Endodermal cell (in vitro differentiated cells): Measurements from ENCODE around the gene ZNF500. TPM values are rescaled to one million over a fixed set of nuclear protein-coding genes. Genes with fewer than 3 reads are reported as not detected.

Experiments
- DNase-seq: peaks from one replicate; pipeline ENCODE4 v3.0.0-alpha.2; 2017
- H3K27ac ChIP-seq: 2 replicates; pipeline ENCODE4 v1.5.1; 2013; ENCODE audit warnings: mild to moderate bottlenecking, low read depth, low read length, moderate library complexity
- H3K27me3 ChIP-seq: 2 replicates; pipeline ENCODE4 v1.6.1; 2013; ENCODE audit warnings: mild to moderate bottlenecking, low read length, moderate library complexity; ENCODE audit not compliant: insufficient read depth, control insufficient read depth, poor library complexity, severe bottlenecking
- H3K36me3 ChIP-seq: 2 replicates; pipeline ENCODE4 v1.7.0; 2013; ENCODE audit warnings: mild to moderate bottlenecking, low read length, moderate library complexity; ENCODE audit not compliant: control insufficient read depth, insufficient read depth
- H3K4me1 ChIP-seq: one replicate; pipeline ENCODE4 v1.7.0; 2013; ENCODE audit warnings: low read length; ENCODE audit not compliant: control insufficient read depth, insufficient read depth
- H3K4me3 ChIP-seq: 2 replicates; pipeline ENCODE4 v1.5.1; 2013; ENCODE audit warnings: mild to moderate bottlenecking, low read length, moderate library complexity
- H3K9ac ChIP-seq: 2 replicates; pipeline ENCODE4 v1.6.1; 2013; ENCODE audit warnings: mild to moderate bottlenecking, low read length, moderate library complexity; ENCODE audit not compliant: poor library complexity, severe bottlenecking; ENCODE audit errors: extremely low read depth
- H3K9me3 ChIP-seq: 2 replicates; pipeline ENCODE4 v1.6.1; 2013; ENCODE audit warnings: mild to moderate bottlenecking, low read length, moderate library complexity; ENCODE audit not compliant: control insufficient read depth
- H3K27ac Mint-ChIP-seq: 2 replicates; pipeline ENCODE4 v1.8.0; 2020; ENCODE audit warnings: mixed read lengths
- H3K27me3 Mint-ChIP-seq: 2 replicates; pipeline ENCODE4 v1.8.0; 2021; ENCODE audit warnings: mild to moderate bottlenecking, mixed read lengths; ENCODE audit not compliant: insufficient read depth
- H3K36me3 Mint-ChIP-seq: 2 replicates; pipeline ENCODE4 v1.8.0; 2020; ENCODE audit warnings: low read depth, mixed read lengths
- H3K4me1 Mint-ChIP-seq: 2 replicates; pipeline ENCODE4 v1.8.0; 2020; ENCODE audit warnings: mixed read lengths
- H3K4me3 Mint-ChIP-seq: 2 replicates; pipeline ENCODE4 v1.8.0; 2020; ENCODE audit warnings: mild to moderate bottlenecking, moderate library complexity, mixed read lengths
- H3K9me3 Mint-ChIP-seq: 2 replicates; pipeline ENCODE4 v1.8.0; 2020; ENCODE audit warnings: mild to moderate bottlenecking, mixed read lengths
- CTCF ChIP-seq: fragments of 200-600 bp; sonication (generic); conservative IDR thresholded peaks from 2 replicates; pipeline ENCODE4 v1.5.0; 2021; ENCODE audit warnings: antibody characterized with exemption, mild to moderate bottlenecking
- WGBS, 2 experiments: methylation state at CpG; one replicate each; pipeline versions ENCODE4 v1.1.5 to v1.1.7; 2013; ENCODE audit warnings: missing lambda C conversion rate in 2 of 2, mixed read lengths in 1 of 2; ENCODE audit not compliant: insufficient coverage in 1 of 2, insufficient read length in 1 of 2; 5-methylcytosine and 5-hydroxymethylcytosine counted together
- total RNA-seq, 2 donors: library from RNA; stranded (reverse); fragmentation: NEBNext Ultra II Directional in 1 of 2; extraction: Animal tissue kit (Norgen Biotek cat#: 25700) in 1 of 2; gene quantifications; 2 replicates in 1 of 2; 3 replicates in 1 of 2; pipeline ENCODE4 v1.2.1, GENCODE V29; 2021

ZNF500 gene
- total RNA-seq, 2 donors from 2014 or later: 17.2 to 21.6 TPM

GRCh38 chr16:4777339-4778049 lies 10.5 kb upstream of the ZNF500 start:
- Mint-ChIP-seq H3K36me3 (no peaks in the 10 kb centered on the region), H3K27ac (no peak overlapping the region), H3K4me1 (peaks cover 5% of the 10 kb centered on the region), H3K9me3 (no peaks in the 10 kb centered on the region), H3K27me3 (no peaks in the 10 kb centered on the region), H3K4me3 (no peak overlapping the region)
- no peak for DNase-seq
- Histone ChIP-seq H3K27ac (no peak overlapping the region), H3K27me3 (no peaks in the 10 kb centered on the region), H3K36me3 (no peaks in the 10 kb centered on the region), H3K4me1 (peaks cover 3% of the 10 kb centered on the region), H3K4me3 (no peak overlapping the region), H3K9me3 (no peaks in the 10 kb centered on the region), H3K9ac (no peak overlapping the region)
- 91 to 93% methylated on average over 7 to 17 of the region's 17 CpGs for WGBS, 2 experiments
- no peak for TF ChIP-seq CTCF

GRCh38 chr16:4776141-4776705 lies 9.3 kb upstream of the ZNF500 start:
- 92 to 100% methylated on average over 1 to 2 of the region's 2 CpGs for WGBS, 2 experiments
- H3K27ac ChIP-seq: no peak overlapping the region
- no peak overlapping the region for H3K27ac Mint-ChIP-seq
- TF ChIP-seq CTCF: no peak
- peaks cover 5% of the 10 kb centered on the region for H3K4me1 Mint-ChIP-seq
- H3K9ac ChIP-seq: no peak overlapping the region
- no peaks in the 10 kb centered on the region for H3K36me3 ChIP-seq
- no peaks in the 10 kb centered on the region for H3K9me3 ChIP-seq
- no peak overlapping the region for H3K4me3 ChIP-seq
- no peaks in the 10 kb centered on the region for H3K9me3 Mint-ChIP-seq
- no peaks in the 10 kb centered on the region for H3K36me3 Mint-ChIP-seq
- H3K4me3 Mint-ChIP-seq: no peak overlapping the region
- no peaks in the 10 kb centered on the region for H3K27me3 ChIP-seq
- no peak for DNase-seq
- H3K4me1 ChIP-seq: peaks cover 3% of the 10 kb centered on the region
- H3K27me3 Mint-ChIP-seq: no peaks in the 10 kb centered on the region

GRCh38 chr16:4775005-4775404 lies 8.0 kb upstream of the ZNF500 start:
- H3K27ac Mint-ChIP-seq: no peak overlapping the region
- H3K4me3 ChIP-seq: no peak overlapping the region
- H3K9ac ChIP-seq: no peak overlapping the region
- H3K27me3 Mint-ChIP-seq: no peaks in the 10 kb centered on the region
- H3K4me1 Mint-ChIP-seq: peaks cover 5% of the 10 kb centered on the region
- peaks cover 3% of the 10 kb centered on the region for H3K4me1 ChIP-seq
- H3K4me3 Mint-ChIP-seq: no peak overlapping the region
- no peaks in the 10 kb centered on the region for H3K9me3 Mint-ChIP-seq
- WGBS, 2 experiments: 96% methylated on average over 4 to 10 of the region's 13 CpGs
- H3K36me3 ChIP-seq: no peaks in the 10 kb centered on the region
- DNase-seq: no peak
- no peaks in the 10 kb centered on the region for H3K36me3 Mint-ChIP-seq
- no peaks in the 10 kb centered on the region for H3K9me3 ChIP-seq
- TF ChIP-seq CTCF: no peak
- H3K27me3 ChIP-seq: no peaks in the 10 kb centered on the region
- H3K27ac ChIP-seq: no peak overlapping the region
